MM.1S (cell line): ENCODE data around the gene CTU2.

Experiments used
- DNase-seq: peaks from one replicate; pipeline ENCODE4 v3.0.0-alpha.2; 2015
- H2AFZ ChIP-seq: fragments of 300-600 bp; sonication (generic); 2 replicates; pipeline ENCODE4 v1.6.0; 2016; ENCODE audit warnings: antibody characterized with exemption, low read length
- H3F3A ChIP-seq: fragments of 300-600 bp; sonication (generic); 2 replicates; pipeline ENCODE4 v1.6.1; 2016; ENCODE audit warnings: mild to moderate bottlenecking, antibody characterized with exemption, low read length, moderate library complexity, mixed read lengths; ENCODE audit not compliant: insufficient read depth
- H3K27ac ChIP-seq: fragments of 300-600 bp; sonication (generic); 2 replicates; pipeline ENCODE4 v1.5.1; 2016; ENCODE audit warnings: mild to moderate bottlenecking, low read length
- H3K27me3 ChIP-seq: fragments of 300-600 bp; sonication (generic); replicated peaks from 2 replicates; pipeline ENCODE4 v1.6.0; 2016; ENCODE audit warnings: low read length; ENCODE audit not compliant: insufficient read depth
- H3K36me3 ChIP-seq: fragments of 300-600 bp; sonication (generic); replicated peaks from 2 replicates; pipeline ENCODE4 v1.6.1; 2016; ENCODE audit warnings: mild to moderate bottlenecking, low read length, mixed read lengths; ENCODE audit not compliant: insufficient read depth
- H3K4me1 ChIP-seq: fragments of 300-600 bp; sonication (generic); 2 replicates; pipeline ENCODE4 v1.6.1; 2016; ENCODE audit warnings: low read length, mixed read lengths
- H3K4me2 ChIP-seq: fragments of 300-600 bp; sonication (generic); 2 replicates; pipeline ENCODE4 v1.6.0; 2016; ENCODE audit warnings: low read depth, low read length
- H3K4me3 ChIP-seq: fragments of 300-600 bp; sonication (generic); 2 replicates; pipeline ENCODE4 v1.5.1; 2016; ENCODE audit warnings: low read length, mixed read lengths
- H3K79me2 ChIP-seq: fragments of 300-600 bp; sonication (generic); 2 replicates; pipeline ENCODE4 v1.6.1; 2016; ENCODE audit warnings: mixed run types, low read length, mixed read lengths
- H3K9ac ChIP-seq: fragments of 300-600 bp; sonication (generic); 2 replicates; pipeline ENCODE4 v1.6.1; 2016; ENCODE audit warnings: low read length, mixed read lengths
- H3K9me2 ChIP-seq: fragments of 300-600 bp; sonication (generic); replicated peaks from 2 replicates; pipeline ENCODE4 v1.6.1; 2016; ENCODE audit warnings: mild to moderate bottlenecking, low read length, mixed read lengths; ENCODE audit not compliant: insufficient read depth
- H3K9me3 ChIP-seq: fragments of 300-600 bp; sonication (generic); replicated peaks from 2 replicates; pipeline ENCODE4 v1.6.1; 2016; ENCODE audit warnings: mild to moderate bottlenecking, low read length, mixed read lengths; ENCODE audit not compliant: insufficient read depth
- H4K20me1 ChIP-seq: fragments of 300-600 bp; sonication (generic); 2 replicates; pipeline ENCODE4 v1.6.1; 2016; ENCODE audit warnings: mild to moderate bottlenecking, low read length, moderate library complexity, mixed read lengths; ENCODE audit not compliant: insufficient read depth
- EZH2 ChIP-seq: fragments of 300-600 bp; sonication (generic); optimal IDR thresholded peaks from 2 replicates; pipeline ENCODE3; 2017; ENCODE audit warnings: low read depth, mild to moderate bottlenecking, antibody characterized with exemption, low read length, mixed read lengths
- EZH2phosphoT487 ChIP-seq: fragments of 300-600 bp; sonication (generic); IDR thresholded peaks from 2 replicates; pipeline ENCODE4 v1.6.1; 2018; ENCODE audit warnings: antibody characterized with exemption, low read length
- TF ChIP-seq, protein P1 (sequence below): fragments of 300-600 bp; sonication (generic); IDR thresholded peaks from 2 replicates; pipeline ENCODE4 v1.5.1; 2016; ENCODE audit warnings: antibody characterized with exemption, low read length, mixed read lengths

The CTU2 gene

GRCh38 chr16:88721815-88722755 lies 15.8 kb downstream of the CTU2 start:
- Histone ChIP-seq H3K4me1 (no peaks in the 10 kb centered on the region), H3K79me2 (no peaks in the 10 kb centered on the region), H3K4me2 (no peak overlapping the region), H3K9me3 (no peaks in the 10 kb centered on the region), H2AFZ (no peak overlapping the region), H3K27me3 (no peaks in the 10 kb centered on the region), H3K27ac (no peak overlapping the region), H3K4me3 (no peak overlapping the region), H3K36me3 (no peaks in the 10 kb centered on the region), H4K20me1 (no peaks in the 10 kb centered on the region), H3F3A (no peaks in the 10 kb centered on the region), H3K9me2 (no peaks in the 10 kb centered on the region), H3K9ac (no peak overlapping the region)
- no peak for DNase-seq
- TF ChIP-seq EZH2: no peak
- TF ChIP-seq EZH2phosphoT487: no peak
- TF ChIP-seq, protein P1, sequence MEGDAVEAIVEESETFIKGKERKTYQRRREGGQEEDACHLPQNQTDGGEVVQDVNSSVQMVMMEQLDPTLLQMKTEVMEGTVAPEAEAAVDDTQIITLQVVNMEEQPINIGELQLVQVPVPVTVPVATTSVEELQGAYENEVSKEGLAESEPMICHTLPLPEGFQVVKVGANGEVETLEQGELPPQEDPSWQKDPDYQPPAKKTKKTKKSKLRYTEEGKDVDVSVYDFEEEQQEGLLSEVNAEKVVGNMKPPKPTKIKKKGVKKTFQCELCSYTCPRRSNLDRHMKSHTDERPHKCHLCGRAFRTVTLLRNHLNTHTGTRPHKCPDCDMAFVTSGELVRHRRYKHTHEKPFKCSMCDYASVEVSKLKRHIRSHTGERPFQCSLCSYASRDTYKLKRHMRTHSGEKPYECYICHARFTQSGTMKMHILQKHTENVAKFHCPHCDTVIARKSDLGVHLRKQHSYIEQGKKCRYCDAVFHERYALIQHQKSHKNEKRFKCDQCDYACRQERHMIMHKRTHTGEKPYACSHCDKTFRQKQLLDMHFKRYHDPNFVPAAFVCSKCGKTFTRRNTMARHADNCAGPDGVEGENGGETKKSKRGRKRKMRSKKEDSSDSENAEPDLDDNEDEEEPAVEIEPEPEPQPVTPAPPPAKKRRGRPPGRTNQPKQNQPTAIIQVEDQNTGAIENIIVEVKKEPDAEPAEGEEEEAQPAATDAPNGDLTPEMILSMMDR: no peak

DNA sequence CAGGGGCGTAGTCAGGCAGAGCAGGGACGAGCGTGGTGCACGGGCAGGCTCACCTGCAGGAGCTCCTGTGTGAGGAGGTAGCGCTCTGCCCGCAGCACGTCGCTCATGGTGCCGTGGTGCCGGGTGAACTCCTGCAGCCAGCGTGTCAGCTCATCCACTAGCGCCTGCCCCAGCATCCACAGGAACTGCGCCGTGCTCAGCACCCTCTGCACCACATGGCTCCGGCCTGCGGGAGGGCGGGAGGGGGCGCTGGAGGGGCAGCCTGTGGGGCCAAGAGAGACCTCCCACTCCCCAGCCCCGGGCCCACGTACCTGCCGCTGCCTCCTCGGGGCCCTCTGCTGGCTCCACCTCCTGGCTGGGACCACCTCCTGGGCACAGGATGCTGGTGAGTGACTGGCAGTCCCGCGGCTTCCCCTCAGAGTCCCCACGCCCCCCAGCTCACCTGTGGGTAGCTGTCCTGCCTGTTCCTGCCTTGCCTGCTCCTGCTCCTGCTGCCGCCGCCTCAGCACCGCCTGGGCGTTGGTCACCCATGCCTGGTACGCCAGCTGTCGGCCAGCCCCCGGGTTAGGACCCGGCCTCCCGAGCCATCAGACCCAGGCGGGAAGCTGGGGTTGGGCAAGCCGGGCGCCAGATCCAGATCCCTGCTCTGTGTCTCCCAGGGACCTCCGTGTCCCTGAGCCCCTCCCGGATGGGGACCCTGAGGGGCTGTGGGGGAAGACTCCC lies 16.6 kb downstream of the CTU2 start:
- H4K20me1 ChIP-seq: no peaks in the 10 kb centered on the region
- no peaks in the 10 kb centered on the region for H3K9me3 ChIP-seq
- TF ChIP-seq, protein P1: no peak
- no peak for TF ChIP-seq EZH2
- no peak for TF ChIP-seq EZH2phosphoT487
- no peaks in the 10 kb centered on the region for H3F3A ChIP-seq
- H3K27ac ChIP-seq: no peak overlapping the region
- no peaks in the 10 kb centered on the region for H3K9me2 ChIP-seq
- H3K4me1 ChIP-seq: no peaks in the 10 kb centered on the region
- H3K36me3 ChIP-seq: no peaks in the 10 kb centered on the region
- H2AFZ ChIP-seq: no peak overlapping the region
- no peak overlapping the region for H3K9ac ChIP-seq
- H3K27me3 ChIP-seq: no peaks in the 10 kb centered on the region
- no peak overlapping the region for H3K4me2 ChIP-seq
- DNase-seq: no peak
- no peak overlapping the region for H3K4me3 ChIP-seq
- H3K79me2 ChIP-seq: no peaks in the 10 kb centered on the region; the same call in 1 of the 2 replicates

DNA sequence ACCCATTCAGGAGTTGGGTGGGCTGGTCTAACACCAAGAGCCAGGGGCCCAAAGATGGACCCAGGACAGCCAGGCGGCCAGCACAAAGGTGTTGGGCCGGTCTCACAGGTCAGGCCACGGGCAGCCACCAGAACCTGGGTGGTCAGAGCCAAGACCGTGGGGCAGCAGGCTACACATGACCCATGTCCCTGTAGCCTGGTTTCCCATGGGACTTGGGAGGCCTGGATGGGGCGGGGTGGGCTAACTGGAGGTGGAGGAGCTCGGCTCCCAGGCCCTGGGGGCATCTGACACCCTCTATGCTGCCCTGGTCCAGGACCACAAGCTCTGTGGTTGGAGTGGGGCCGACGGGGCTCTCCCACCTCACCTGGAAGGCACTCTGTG lies 17.2 kb downstream of the CTU2 start:
- H3K9ac ChIP-seq: no peak overlapping the region
- no peaks in the 10 kb centered on the region for H3K4me1 ChIP-seq
- H4K20me1 ChIP-seq: no peaks in the 10 kb centered on the region
- no peaks in the 10 kb centered on the region for H3K27me3 ChIP-seq
- H2AFZ ChIP-seq: no peak overlapping the region
- H3K9me3 ChIP-seq: no peaks in the 10 kb centered on the region
- no peaks in the 10 kb centered on the region for H3K36me3 ChIP-seq
- H3F3A ChIP-seq: no peaks in the 10 kb centered on the region
- DNase-seq: no peak
- no peak overlapping the region for H3K27ac ChIP-seq
- H3K4me3 ChIP-seq: no peak overlapping the region
- no peaks in the 10 kb centered on the region; the same call in 1 of the 2 replicates for H3K79me2 ChIP-seq
- H3K9me2 ChIP-seq: no peaks in the 10 kb centered on the region
- TF ChIP-seq EZH2 (no peak), EZH2phosphoT487 (no peak)
- TF ChIP-seq, protein P1: no peak
- H3K4me2 ChIP-seq: no peak overlapping the region
